Nephron (organoid): Measurements from ENCODE around the gene RITA1.

ENCODE experiments used
- H3K27ac Mint-ChIP-seq, 3 experiments: 2 replicates each; pipeline ENCODE4 v1.8.0; 2020; ENCODE audit warnings: mixed read lengths in 3 of 3, mild to moderate bottlenecking in 2 of 3, moderate library complexity in 1 of 3
- H3K27me3 Mint-ChIP-seq: 2 replicates; pipeline ENCODE4 v1.8.0; 2021; ENCODE audit warnings: low read depth, mild to moderate bottlenecking, moderate library complexity, mixed read lengths
- H3K36me3 Mint-ChIP-seq: 2 replicates; pipeline ENCODE4 v1.8.0; 2020; ENCODE audit warnings: low read depth, mixed read lengths
- H3K4me1 Mint-ChIP-seq: 2 replicates; pipeline ENCODE4 v1.8.0; 2020; ENCODE audit warnings: mixed read lengths
- H3K4me3 Mint-ChIP-seq, 3 experiments: 2 replicates each; pipeline ENCODE4 v1.8.0; 2020; ENCODE audit warnings: mild to moderate bottlenecking in 3 of 3, mixed read lengths in 3 of 3, moderate library complexity in 2 of 3
- H3K9me3 Mint-ChIP-seq: 2 replicates; pipeline ENCODE4 v1.8.0; 2020; ENCODE audit warnings: mixed read lengths
- CTCF ChIP-seq, 3 experiments: fragments of 200-600 bp; sonication (generic); IDR thresholded peaks; one replicate each; pipeline ENCODE4 v1.5.0; 2021; ENCODE audit warnings: antibody characterized with exemption in 3 of 3; ENCODE audit not compliant: unreplicated experiment in 3 of 3

The RITA1 gene

GRCh38 chr12:113207613-113208040 lies 22.1 kb downstream of the RITA1 start:
- Mint-ChIP-seq H3K36me3 (peaks cover 9% of the 10 kb centered on the region), H3K9me3 (no peaks in the 10 kb centered on the region), H3K27me3 (no peaks in the 10 kb centered on the region), H3K4me1 (no peaks in the 10 kb centered on the region), H3K27ac (no peak overlapping the region), H3K4me3 (no peak overlapping the region)
- no peak for TF ChIP-seq CTCF (IDR thresholded peaks at IDR 0.05; ENCODE audit: unreplicated experiment in 3 of 3)

- no peaks in the 10 kb centered on the region for H3K4me1 Mint-ChIP-seq
- no peaks in the 10 kb centered on the region for H3K27me3 Mint-ChIP-seq
- H3K27ac Mint-ChIP-seq, result peak overlapping the region in 1 of 3 experiments; percentile 24
- H3K36me3 Mint-ChIP-seq, result peaks cover 9% of the 10 kb centered on the region
- H3K4me3 Mint-ChIP-seq, result no peak overlapping the region
- no peak for TF ChIP-seq CTCF (IDR thresholded peaks at IDR 0.05; ENCODE audit: unreplicated experiment in 3 of 3)
- H3K9me3 Mint-ChIP-seq, result no peaks in the 10 kb centered on the region
These were observed 22.8 kb downstream of the RITA1 start for GRCh38 chr12:113208041-113208934.

GRCh38 chr12:113211160-113211559 lies 25.6 kb downstream of the RITA1 start:
- no peak for TF ChIP-seq CTCF (IDR thresholded peaks at IDR 0.05; ENCODE audit: unreplicated experiment in 3 of 3)

DNA sequence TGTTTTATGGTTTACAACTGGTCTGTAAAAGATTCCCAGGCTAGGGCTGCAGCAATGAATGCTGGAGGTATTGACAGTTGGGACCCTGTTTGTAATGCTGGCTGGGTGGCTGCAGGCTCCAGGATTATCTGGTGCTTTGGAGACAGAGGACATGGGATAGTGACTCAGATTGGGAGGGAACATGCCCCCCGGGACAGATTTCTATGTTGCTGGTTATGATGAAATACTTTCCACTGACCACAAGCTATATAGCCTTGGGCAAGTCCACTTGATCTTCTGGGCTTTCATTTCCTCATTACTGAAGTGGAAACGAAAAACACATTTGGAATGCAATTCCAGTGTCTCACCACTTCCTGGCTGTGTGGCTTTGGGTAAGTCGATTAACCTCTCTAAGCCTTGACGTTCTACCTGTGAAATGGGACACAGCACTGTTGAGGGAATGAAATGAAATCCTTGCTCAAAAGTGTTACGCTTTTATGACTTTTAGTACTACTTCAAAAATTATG lies 29.4 kb downstream of the RITA1 start:
- Mint-ChIP-seq H3K4me3 (no peak overlapping the region), H3K4me1 (no peaks in the 10 kb centered on the region), H3K27me3 (peaks cover 6% of the 10 kb centered on the region), H3K27ac (no peak overlapping the region), H3K9me3 (no peaks in the 10 kb centered on the region), H3K36me3 (no peaks in the 10 kb centered on the region)
- TF ChIP-seq CTCF (IDR thresholded peaks at IDR 0.05; ENCODE audit: unreplicated experiment in 3 of 3), result no peak

More at GRCh38 chr12:113211160-113211559, 25.6 kb downstream of the RITA1 start:
- no peaks in the 10 kb centered on the region for H3K9me3 Mint-ChIP-seq
- H3K27ac Mint-ChIP-seq, result no peak overlapping the region
- H3K27me3 Mint-ChIP-seq, result no peaks in the 10 kb centered on the region
- no peak overlapping the region for H3K4me3 Mint-ChIP-seq
- peaks cover 8% of the 10 kb centered on the region for H3K36me3 Mint-ChIP-seq
- no peaks in the 10 kb centered on the region for H3K4me1 Mint-ChIP-seq

- peak overlapping the region in 1 of 3 experiments; percentile 18 for H3K4me3 Mint-ChIP-seq
- H3K36me3 Mint-ChIP-seq, result no peaks in the 10 kb centered on the region
- no peaks in the 10 kb centered on the region for H3K9me3 Mint-ChIP-seq
- TF ChIP-seq CTCF (IDR thresholded peaks at IDR 0.05; ENCODE audit: unreplicated experiment in 3 of 3), result no peak
- H3K4me1 Mint-ChIP-seq, result no peaks in the 10 kb centered on the region
- peaks cover 6% of the 10 kb centered on the region for H3K27me3 Mint-ChIP-seq
- no peak overlapping the region for H3K27ac Mint-ChIP-seq
These were observed 30.5 kb downstream of the RITA1 start for GRCh38 chr12:113216027-113216426.
